D721Med (cell line): ENCODE data around the gene HTR7.
"Not testable (repeated sequence)": the region's sequence is repeated elsewhere in the genome, so short reads cannot be mapped to it uniquely, and the experiment has no call there.

Experiments used
- DNase-seq: peaks from one replicate; pipeline ENCODE4 v3.0.0; 2011; ENCODE audit warnings: low spot score; ENCODE audit not compliant: insufficient read length
- FAIRE-seq: peaks from 2 replicates; lab custom pipeline; 2011; peaks lifted over from hg19 to GRCh38; lab: Jason Lieb, UNC
- TF ChIP-seq, protein P1 (sequence below): IDR thresholded peaks from 2 replicates; pipeline ENCODE4 v1.5.1; 2012; ENCODE audit warnings: mild to moderate bottlenecking, control low read depth; ENCODE audit not compliant: insufficient read depth; ENCODE audit errors: missing control alignments

HTR7 gene

DNA sequence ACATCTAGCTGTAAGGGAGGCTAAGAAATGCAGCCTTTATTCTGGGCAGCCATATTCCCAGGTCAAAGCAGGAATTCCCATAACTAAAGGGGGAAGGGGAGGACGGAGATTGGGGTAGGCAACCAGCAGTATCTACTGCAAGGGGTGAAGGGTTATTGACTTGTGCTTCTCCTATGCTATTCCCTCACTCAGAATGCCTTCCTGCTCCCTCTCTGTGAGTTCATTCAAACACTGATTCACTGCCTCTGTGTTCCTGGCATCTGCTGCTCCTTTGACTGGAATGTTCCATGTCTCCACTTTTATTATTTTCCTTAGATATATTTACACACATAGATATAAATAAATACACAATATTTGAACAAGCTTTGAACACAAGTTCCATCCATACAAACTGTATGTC is 11.1 kb downstream of the HTR7 start:
- FAIRE-seq (no peak), DNase-seq (no peak)

GRCh38 chr10:90845726-90846125 is 12.1 kb downstream of the HTR7 start:
- FAIRE-seq (no peak), DNase-seq (no peak)
- TF ChIP-seq, protein P1, sequence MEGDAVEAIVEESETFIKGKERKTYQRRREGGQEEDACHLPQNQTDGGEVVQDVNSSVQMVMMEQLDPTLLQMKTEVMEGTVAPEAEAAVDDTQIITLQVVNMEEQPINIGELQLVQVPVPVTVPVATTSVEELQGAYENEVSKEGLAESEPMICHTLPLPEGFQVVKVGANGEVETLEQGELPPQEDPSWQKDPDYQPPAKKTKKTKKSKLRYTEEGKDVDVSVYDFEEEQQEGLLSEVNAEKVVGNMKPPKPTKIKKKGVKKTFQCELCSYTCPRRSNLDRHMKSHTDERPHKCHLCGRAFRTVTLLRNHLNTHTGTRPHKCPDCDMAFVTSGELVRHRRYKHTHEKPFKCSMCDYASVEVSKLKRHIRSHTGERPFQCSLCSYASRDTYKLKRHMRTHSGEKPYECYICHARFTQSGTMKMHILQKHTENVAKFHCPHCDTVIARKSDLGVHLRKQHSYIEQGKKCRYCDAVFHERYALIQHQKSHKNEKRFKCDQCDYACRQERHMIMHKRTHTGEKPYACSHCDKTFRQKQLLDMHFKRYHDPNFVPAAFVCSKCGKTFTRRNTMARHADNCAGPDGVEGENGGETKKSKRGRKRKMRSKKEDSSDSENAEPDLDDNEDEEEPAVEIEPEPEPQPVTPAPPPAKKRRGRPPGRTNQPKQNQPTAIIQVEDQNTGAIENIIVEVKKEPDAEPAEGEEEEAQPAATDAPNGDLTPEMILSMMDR, result no peak

More for the DNA sequence above, 11.1 kb downstream of the HTR7 start:
- TF ChIP-seq, protein P1, result no peak

DNA sequence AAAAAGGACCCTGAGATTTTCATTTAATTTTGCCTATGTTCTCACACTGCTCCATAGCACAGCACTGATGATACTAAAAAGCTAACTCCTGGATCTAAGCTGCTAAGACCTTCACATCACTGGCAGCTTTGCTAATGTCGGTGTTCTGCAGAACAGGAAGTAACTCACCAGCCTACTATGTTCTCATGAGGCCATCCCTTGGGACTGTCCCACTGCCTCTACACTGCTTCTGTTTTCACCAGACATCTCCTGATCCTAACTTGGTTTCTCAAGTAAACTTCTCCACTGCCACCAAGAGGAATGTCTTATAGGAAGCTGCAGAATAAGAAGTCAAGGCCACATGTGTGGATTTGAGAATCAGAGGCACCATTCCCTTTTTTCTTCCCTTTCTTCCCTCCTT is 15.1 kb downstream of the HTR7 start:
- TF ChIP-seq, protein P1, result no peak
- FAIRE-seq, result no peak
- no peak for DNase-seq

DNA sequence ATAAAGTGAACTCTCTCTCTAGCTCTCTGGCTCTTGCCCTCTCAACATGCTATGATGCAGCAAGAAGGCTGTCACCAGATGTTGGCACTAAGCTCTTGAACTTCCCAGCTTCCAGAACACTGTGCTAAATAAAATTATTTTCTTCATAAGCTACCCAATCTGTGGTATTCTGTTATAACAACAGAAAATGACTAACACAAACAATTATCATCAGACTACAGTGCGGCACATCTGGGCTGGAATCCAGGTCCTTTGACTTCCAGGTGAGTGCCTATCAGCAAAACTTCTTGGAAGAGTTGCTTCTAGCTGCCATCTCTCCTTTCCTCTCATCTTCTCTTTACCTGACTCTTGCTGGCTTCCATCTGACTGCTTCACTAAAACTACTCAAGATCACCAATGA is 20.4 kb downstream of the HTR7 start:
- DNase-seq, result no peak
- FAIRE-seq, result no peak
- TF ChIP-seq, protein P1, result no peak

- DNase-seq (no peak), FAIRE-seq (no peak)
- TF ChIP-seq, protein P1, result no peak
Measured at GRCh38 chr10:90834326-90834725, 23.5 kb downstream of the HTR7 start.

DNA sequence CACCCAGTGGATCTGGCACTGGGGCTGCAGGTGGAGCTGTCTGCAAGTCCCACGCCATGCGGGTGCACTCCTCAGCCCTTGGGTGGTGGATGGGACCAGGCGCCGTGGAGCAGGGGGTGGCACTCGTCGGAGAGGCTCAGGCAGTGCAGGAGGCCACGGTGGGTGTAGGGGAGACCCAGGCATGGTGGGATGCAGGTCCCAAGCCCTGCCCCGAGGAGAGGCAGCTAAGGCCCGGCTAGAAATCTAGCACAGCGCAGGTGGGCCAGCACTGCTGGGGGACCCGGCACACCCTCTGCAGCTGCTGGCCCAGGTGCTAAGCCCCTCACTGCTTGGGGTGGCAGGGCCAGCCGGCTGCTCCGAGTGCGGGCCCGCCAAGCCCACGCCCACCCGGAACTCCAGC is 25.7 kb downstream of the HTR7 start:
- FAIRE-seq (no peak), DNase-seq (no peak)
- TF ChIP-seq, protein P1, result no peak

GRCh38 chr10:90822508-90822907 is 35.3 kb downstream of the HTR7 start:
- no peak for FAIRE-seq
- no peak for DNase-seq
- TF ChIP-seq, protein P1, result no peak

GRCh38 chr10:90821864-90822263 is 36.0 kb downstream of the HTR7 start:
- DNase-seq, FAIRE-seq: not testable (repeated sequence)
